OCI-LY3 (cell line): Measurements from ENCODE around the gene WHRN.

ENCODE experiments used
- H2AFZ ChIP-seq: fragments of 200-600, 300-600 bp; shearing (Covaris generic); 2 replicates; pipeline ENCODE4 v1.6.0; 2014; ENCODE audit warnings: antibody characterized with exemption, low read depth, low read length
- H3K27ac ChIP-seq: fragments of 200-600, 300-600 bp; sonication (generic); 2 replicates; pipeline ENCODE4 v1.5.1; 2014; ENCODE audit warnings: mild to moderate bottlenecking, low read length, moderate library complexity, mixed read lengths
- H3K27me3 ChIP-seq: fragments of 200-600, 300-600 bp; sonication (generic); 2 replicates; pipeline ENCODE4 v1.6.1; 2014; ENCODE audit warnings: low read depth, low read length, mixed read lengths
- H3K36me3 ChIP-seq: fragments of 200-600, 300-600 bp; sonication (generic); replicated peaks from 2 replicates; pipeline ENCODE3; 2014; ENCODE audit warnings: low read depth, low read length, mixed read lengths
- H3K4me1 ChIP-seq: fragments of 300-600, 200-600 bp; sonication (generic); 2 replicates; pipeline ENCODE4 v1.6.1; 2014; ENCODE audit warnings: low read length, mixed read lengths
- H3K4me2 ChIP-seq: fragments of 200-600, 300-600 bp; sonication (generic); 2 replicates; pipeline ENCODE4 v1.6.1; 2014; ENCODE audit warnings: low read length, mixed read lengths
- H3K4me3 ChIP-seq: fragments of 300-600, 200-600 bp; sonication (generic); 2 replicates; pipeline ENCODE4 v1.5.1; 2014; ENCODE audit warnings: antibody characterized with exemption, mild to moderate bottlenecking, low read length, moderate library complexity
- H3K79me2 ChIP-seq: fragments of 300-600, 200-600 bp; shearing (Covaris generic); 2 replicates; pipeline ENCODE4 v1.6.1; 2014; ENCODE audit warnings: mild to moderate bottlenecking, low read length, mixed read lengths
- H3K9ac ChIP-seq: fragments of 300-600, 200-600 bp; shearing (Covaris generic); 2 replicates; pipeline ENCODE4 v1.6.0; 2014; ENCODE audit warnings: mild to moderate bottlenecking, low read length, moderate library complexity
- H3K9me3 ChIP-seq: fragments of 200-600, 300-600 bp; shearing (Covaris generic); 2 replicates; pipeline ENCODE4 v1.6.1; 2014; ENCODE audit warnings: low read length, mixed read lengths; ENCODE audit not compliant: insufficient read depth
- H4K20me1 ChIP-seq: fragments of 200-600, 300-600 bp; sonication (generic); 2 replicates; pipeline ENCODE4 v1.6.1; 2016; ENCODE audit warnings: low read length, mixed read lengths; ENCODE audit not compliant: insufficient read depth
- CTCF ChIP-seq: fragments of 200-600, 300-600 bp; sonication (generic); IDR thresholded peaks from 2 replicates; pipeline ENCODE4 v1.5.1; 2014; ENCODE audit warnings: antibody characterized with exemption, low read length, low read depth
- EZH2phosphoT487 ChIP-seq: fragments of 200-600 bp; shearing (Covaris generic); IDR thresholded peaks from 2 replicates; pipeline ENCODE4 v1.6.1; 2018; ENCODE audit warnings: antibody characterized with exemption, mixed run types, low read depth

WHRN gene

GRCh38 chr9:114501796-114502682, 3.2 kb downstream of the WHRN start:
- H3K4me2 ChIP-seq, result peak overlapping the region; percentile 86
- peak overlapping the region; percentile 63 for H3K27ac ChIP-seq
- peaks cover 79% of the 10 kb centered on the region for H3K79me2 ChIP-seq

GRCh38 chr9:114500697-114501292, 4.5 kb downstream of the WHRN start:
- Histone ChIP-seq H3K36me3 (peaks cover 8% of the 10 kb centered on the region), H3K79me2 (peaks cover 92% of the 10 kb centered on the region), H3K27ac (no peak overlapping the region), H3K4me2 (peak overlapping the region; percentile 18; the same call in 1 of the 2 replicates), H3K9ac (no peak overlapping the region), H4K20me1 (no peaks in the 10 kb centered on the region), H3K9me3 (no peaks in the 10 kb centered on the region), H3K4me3 (no peak overlapping the region), H3K4me1 (peaks cover 69% of the 10 kb centered on the region), H3K27me3 (no peaks in the 10 kb centered on the region), H2AFZ (no peak overlapping the region)
- TF ChIP-seq EZH2phosphoT487 (no peak), CTCF (no peak)

More at GRCh38 chr9:114501796-114502682, 3.2 kb downstream of the WHRN start:
- peak overlapping the region; percentile 43 for H3K9ac ChIP-seq
- H4K20me1 ChIP-seq, result no peaks in the 10 kb centered on the region
- H3K4me3 ChIP-seq, result peak overlapping the region; percentile 91
- no peaks in the 10 kb centered on the region for H3K9me3 ChIP-seq
- H2AFZ ChIP-seq, result no peak overlapping the region
- peaks cover 8% of the 10 kb centered on the region for H3K36me3 ChIP-seq
- TF ChIP-seq CTCF, result no peak
- TF ChIP-seq EZH2phosphoT487, result no peak
- H3K27me3 ChIP-seq, result peaks cover 4% of the 10 kb centered on the region; the same call in 1 of the 2 replicates
- peaks cover 60% of the 10 kb centered on the region for H3K4me1 ChIP-seq

- Histone ChIP-seq H3K4me3 (no peak overlapping the region), H3K4me1 (peaks cover 75% of the 10 kb centered on the region), H3K4me2 (no peak overlapping the region), H3K9me3 (no peaks in the 10 kb centered on the region), H3K79me2 (peaks cover 98% of the 10 kb centered on the region), H3K27ac (no peak overlapping the region), H2AFZ (no peak overlapping the region), H3K27me3 (no peaks in the 10 kb centered on the region), H4K20me1 (no peaks in the 10 kb centered on the region), H3K36me3 (peaks cover 8% of the 10 kb centered on the region), H3K9ac (no peak overlapping the region)
- no peak for TF ChIP-seq CTCF
- no peak for TF ChIP-seq EZH2phosphoT487
These were observed 5.2 kb downstream of the WHRN start for GRCh38 chr9:114499941-114500696.
